K562 (cell line): ENCODE results near the gene DPH7. TPM values are rescaled to one million over a fixed set of nuclear protein-coding genes. Genes with fewer than 3 reads are reported as not detected.

Source experiments
- BDP1 ChIP-seq: IDR thresholded peaks from 3 replicates; pipeline ENCODE4 v1.6.1; 2011; ENCODE audit not compliant: insufficient read length, insufficient read depth
- CBFB ChIP-seq: sonication (generic); formaldehyde crosslinking; IDR thresholded peaks from 2 replicates; pipeline ENCODE4 v1.4.0; 2020; ENCODE audit warnings: mild to moderate bottlenecking, missing genetic modification reagents
- CHD2 ChIP-seq: IDR thresholded peaks from 2 replicates; pipeline ENCODE4 v1.6.1; 2011; ENCODE audit warnings: low read depth, low read length
- CHD7 ChIP-seq: fragments of 200-600 bp; sonication (generic); IDR thresholded peaks from one replicate; pipeline ENCODE4 v1.6.1; 2012; ENCODE audit warnings: mild to moderate bottlenecking, low read depth, low read length, inconsistent platforms
- EP300 ChIP-seq: IDR thresholded peaks from 2 replicates; pipeline ENCODE4 v1.6.1; 2012; ENCODE audit warnings: low read length, improper control_type of control experiment
- FOXK1 ChIP-seq: sonication (generic); formaldehyde crosslinking; IDR thresholded peaks from 2 replicates; pipeline ENCODE4 v1.8.0; 2022; ENCODE audit warnings: missing genetic modification reagents, mild to moderate bottlenecking, borderline replicate concordance
- FUS ChIP-seq: fragments of 200-400 bp; formaldehyde crosslinking; optimal IDR thresholded peaks from 2 replicates; pipeline ENCODE3; 2017; ENCODE audit warnings: low read depth, low read length
- NEUROD1 ChIP-seq: fragments of 150-350 bp; IDR thresholded peaks from 2 replicates; pipeline ENCODE4 v1.6.1; 2014; ENCODE audit warnings: borderline replicate concordance, low read length, low read depth; ENCODE audit not compliant: partially characterized antibody
- NFXL1 ChIP-seq: fragments of 450-650 bp; formaldehyde crosslinking; IDR thresholded peaks from 2 replicates; pipeline ENCODE4 v1.4.0; 2021; ENCODE audit warnings: mild to moderate bottlenecking
- PTRF ChIP-seq: fragments of 450-650 bp; IDR thresholded peaks from 2 replicates; pipeline ENCODE4 v1.6.1; 2016; ENCODE audit warnings: mild to moderate bottlenecking, missing genetic modification characterization, missing compliant biosample characterization
- RBM15 ChIP-seq: fragments of 200-400 bp; formaldehyde crosslinking; IDR thresholded peaks from 2 replicates; pipeline ENCODE4 v1.6.1; 2018; ENCODE audit warnings: mild to moderate bottlenecking, low read length, moderate library complexity; ENCODE audit not compliant: insufficient read depth
- STAG1 ChIP-seq: sonication (generic); formaldehyde crosslinking; IDR thresholded peaks from 2 replicates; pipeline ENCODE4 v1.5.0; 2020; ENCODE audit warnings: missing genetic modification reagents, borderline replicate concordance
- THRAP3 ChIP-seq: fragments of 450-650 bp; IDR thresholded peaks from 2 replicates; pipeline ENCODE4 v1.6.1; 2016; ENCODE audit warnings: mild to moderate bottlenecking, inconsistent platforms, borderline replicate concordance
- TRIM25 ChIP-seq: fragments of 450-650 bp; IDR thresholded peaks from 2 replicates; pipeline ENCODE4 v1.7.0; 2016; ENCODE audit warnings: borderline replicate concordance
- polyA plus RNA-seq, 8 experiments: library from polyadenylated mRNA; depleted of rRNA in 4 of 8; stranded (reverse) in 5 of 8; unstranded in 3 of 8; fragments of >200 nt; fragmentation: Nextera tagmentation in 2 of 8; fragmentation: Illumina TruSeq in 1 of 8; extraction: Ambion mirVana in 2 of 8; extraction: Trizol in 1 of 8; gene quantifications; 2 replicates each; pipeline versions ENCODE4 v1.2.1 to v1.2.3, GENCODE V29; 2011 to 2014; ENCODE audit warnings: inconsistent platforms in 1 of 8, missing spikeins in 1 of 8
- total RNA-seq, 7 experiments: library from RNA; depleted of rRNA in 6 of 7; stranded (reverse); fragments of >200 nt in 6 of 7; fragmentation: Illumina TruSeq in 2 of 7; extraction: Trizol in 2 of 7; gene quantifications; 2 replicates each; pipeline versions ENCODE4 v1.2.1 to v1.2.3, GENCODE V29; 2011 to 2021; ENCODE audit warnings: low replicate concordance in 1 of 7

DPH7 gene
- total and polyA plus RNA-seq, 9 of the 15 experiments (the other 6 are each of a cell fraction or from before 2014, with no cell fraction given), result 13.9 to 68.6 (median 41.3) TPM

- TF ChIP-seq THRAP3 (no peak), FUS (no peak), PTRF (tag) (no peak), EP300 (no peak), TRIM25 (no peak), STAG1 (CRISPR knock-in tag) (no peak), CBFB (CRISPR knock-in tag) (peak; percentile 53; the same call in 1 of the 2 replicates), FOXK1 (0 out of 2 replicates have a peak, but pooled peaks have one; percentile 21), BDP1 (no peak), RBM15 (no peak), CHD2 (no peak), NEUROD1 (peak; percentile 21), CHD7 (no peak), NFXL1 (no peak)
Observed at GRCh38 chr9:137618105-137619067, 39.7 kb upstream of the DPH7 start, which contains the start of gene EHMT1 (continued).
